ENCODE results near the gene C1RL.
"Not testable (repeated sequence)": the region's sequence is repeated elsewhere in the genome, so short reads cannot be mapped to it uniquely, and the experiment has no call there.

C1RL gene

DNA sequence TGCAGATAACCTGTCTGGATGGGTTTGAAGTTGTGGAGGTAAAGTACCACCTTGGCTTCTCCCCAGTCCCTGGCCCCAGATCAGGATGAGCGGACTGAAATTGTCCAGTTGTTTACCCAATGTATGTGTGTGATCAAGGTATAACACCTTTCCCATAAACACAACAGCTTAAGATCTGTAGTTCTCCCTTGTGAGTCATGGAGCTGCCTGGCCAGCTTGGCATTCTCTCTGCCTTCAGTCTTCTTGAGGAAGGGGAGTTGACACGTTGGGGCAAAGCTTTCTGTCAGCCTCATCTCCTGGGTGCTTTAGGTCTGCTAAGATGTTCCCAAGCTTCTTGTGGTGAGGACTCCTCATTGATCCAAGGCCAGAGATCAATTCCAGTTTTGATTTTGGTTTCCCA lies 42.4 kb downstream of the C1RL start:
- no peak for DNase-seq (ENCODE audit: extremely low read depth in 1 of 2, low read depth in 1 of 2)

DNA sequence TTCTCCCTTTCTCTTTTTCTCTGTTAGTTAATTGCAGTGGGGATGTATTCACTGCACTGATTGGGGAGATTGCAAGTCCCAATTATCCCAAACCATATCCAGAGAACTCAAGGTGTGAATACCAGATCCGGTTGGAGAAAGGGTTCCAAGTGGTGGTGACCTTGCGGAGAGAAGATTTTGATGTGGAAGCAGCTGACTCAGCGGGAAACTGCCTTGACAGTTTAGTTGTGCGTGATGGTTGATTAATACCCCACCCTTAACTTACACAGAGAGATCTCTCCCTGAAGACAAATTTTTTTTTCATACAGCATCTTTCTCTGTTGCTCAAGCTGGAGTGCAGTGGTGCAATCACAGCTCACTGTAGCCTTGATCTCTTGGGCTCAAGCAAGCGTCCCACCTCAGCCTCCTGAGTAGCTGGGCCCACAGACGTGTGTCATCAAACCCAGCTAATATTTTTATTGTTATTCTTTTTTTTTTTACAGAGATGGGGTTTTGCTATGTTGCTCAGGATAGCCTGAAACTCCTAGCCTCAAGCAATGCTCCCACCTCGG lies 43.9 kb downstream of the C1RL start:
- no peak for DNase-seq (ENCODE audit: extremely low read depth in 1 of 2, low read depth in 1 of 2)

DNA sequence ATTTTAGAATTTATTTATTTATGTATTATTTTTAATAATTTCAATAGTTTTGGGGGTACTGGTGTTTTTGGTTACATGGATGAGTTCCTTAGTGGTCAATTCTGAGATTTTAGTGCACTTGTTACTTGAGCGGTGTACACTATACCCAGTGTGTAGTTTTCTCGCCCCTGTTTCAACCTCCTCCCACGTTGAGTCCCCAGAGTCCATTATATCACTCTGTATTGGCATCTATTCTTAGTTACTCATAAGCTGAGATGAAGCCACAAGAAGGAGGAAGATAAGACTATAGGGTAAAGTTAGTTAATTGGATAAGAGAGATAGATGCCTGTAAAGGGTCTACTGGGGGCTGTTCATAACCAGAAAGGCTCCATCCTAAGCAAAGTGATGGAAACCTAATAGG lies 44.5 kb downstream of the C1RL start:
- no peak for DNase-seq (ENCODE audit: extremely low read depth in 1 of 2, low read depth in 1 of 2)

DNA sequence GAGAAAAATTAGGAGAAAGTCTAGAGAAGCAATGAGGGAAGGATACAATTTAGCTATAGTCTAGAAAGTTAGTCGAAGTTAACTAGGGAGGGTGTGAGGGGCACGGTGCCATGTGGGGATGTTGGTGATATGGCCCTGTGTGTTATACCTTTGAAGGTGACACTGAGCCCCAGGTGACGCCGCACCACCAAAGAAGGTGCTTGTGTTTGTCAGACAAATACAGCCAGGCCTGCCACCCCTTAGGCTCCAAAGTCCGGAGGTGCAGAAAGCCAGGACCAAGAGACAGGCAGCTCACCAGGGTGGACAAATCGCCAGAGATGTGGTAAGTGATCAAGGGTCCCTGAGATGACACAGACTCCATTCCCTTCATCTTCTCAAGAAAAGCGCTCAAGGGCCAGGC lies 47.4 kb downstream of the C1RL start:
- no peak for DNase-seq (ENCODE audit: extremely low read depth in 1 of 2, low read depth in 1 of 2)

DNA sequence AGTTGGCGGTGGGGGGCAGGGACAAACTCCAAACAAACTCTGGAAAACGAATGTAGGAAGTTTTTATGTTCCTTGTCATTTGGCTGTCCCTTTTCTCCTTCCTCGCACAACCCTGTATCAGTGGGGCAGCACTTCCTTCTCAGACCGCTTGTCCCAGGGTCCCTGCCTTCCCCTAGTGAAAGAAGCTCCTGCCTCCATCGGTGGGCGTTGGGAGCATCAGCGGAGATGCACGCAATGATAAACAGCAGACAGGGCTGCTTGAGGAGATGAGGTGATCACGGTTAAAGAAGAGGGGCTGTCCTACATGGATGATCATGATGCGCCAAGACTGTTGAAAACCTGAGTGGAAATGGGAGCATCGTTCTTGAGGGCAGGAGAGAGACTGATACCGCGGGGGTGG lies 47.9 kb downstream of the C1RL start:
- no peak for DNase-seq (ENCODE audit: extremely low read depth in 1 of 2, low read depth in 1 of 2)

DNA sequence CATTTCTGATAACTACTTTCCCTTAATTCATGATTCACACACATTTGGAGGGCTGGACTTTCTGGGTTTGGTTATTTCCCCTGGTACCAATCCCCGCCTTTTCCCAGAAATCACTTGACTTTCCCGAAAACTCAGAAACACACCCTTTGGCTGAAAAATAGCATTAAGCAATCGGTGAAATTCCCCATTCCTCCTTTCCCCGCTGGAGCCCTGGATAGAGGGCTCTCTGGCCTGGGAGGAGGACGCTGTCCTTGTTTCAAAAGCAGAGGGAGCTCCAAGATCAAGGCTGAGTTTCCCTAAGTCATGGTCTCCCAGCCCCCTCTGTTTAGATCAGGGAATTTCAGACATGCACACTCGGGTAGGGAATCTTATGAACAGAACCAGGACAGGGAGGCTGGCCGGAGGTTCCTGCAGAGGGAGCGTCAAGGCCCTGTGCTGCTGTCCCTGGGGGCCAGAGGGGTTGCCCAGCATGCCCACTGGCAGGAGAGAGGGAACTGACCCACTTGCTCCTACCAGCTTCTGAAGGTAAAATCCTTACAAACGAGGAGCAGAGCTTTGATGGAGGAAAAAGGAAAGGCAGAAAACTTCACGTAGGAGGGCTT lies 48.6 kb downstream of the C1RL start, which contains the start of gene C1S:
C1S (plus strand) TSS at position 366 of the 602 bp plus-strand sequence. CDS start 1,195 bp downstream, outside the sequence.
- DNase-seq (ENCODE audit: extremely low read depth in 1 of 2, low read depth in 1 of 2): no peak

DNA sequence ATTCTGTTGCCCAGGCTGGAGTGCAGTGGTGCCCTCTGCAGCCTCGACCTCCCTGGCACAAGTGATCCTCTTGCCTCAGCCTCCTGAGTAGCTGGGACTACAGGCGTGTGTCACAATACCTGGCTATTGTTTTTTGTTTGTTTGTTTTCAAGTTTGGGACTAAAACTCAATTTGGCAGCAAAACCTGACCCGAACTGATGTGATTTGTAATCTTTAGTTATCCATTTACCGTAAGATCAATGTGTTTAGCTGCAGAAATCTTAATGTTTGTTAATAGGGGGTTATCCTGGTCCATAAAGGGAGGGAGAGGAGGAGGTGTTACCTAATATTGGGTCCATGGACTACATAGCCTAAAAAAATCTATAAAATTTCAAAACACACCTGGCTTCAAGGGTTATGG lies 49.2 kb downstream of the C1RL start:
- DNase-seq (ENCODE audit: extremely low read depth in 1 of 2, low read depth in 1 of 2): no peak

DNA sequence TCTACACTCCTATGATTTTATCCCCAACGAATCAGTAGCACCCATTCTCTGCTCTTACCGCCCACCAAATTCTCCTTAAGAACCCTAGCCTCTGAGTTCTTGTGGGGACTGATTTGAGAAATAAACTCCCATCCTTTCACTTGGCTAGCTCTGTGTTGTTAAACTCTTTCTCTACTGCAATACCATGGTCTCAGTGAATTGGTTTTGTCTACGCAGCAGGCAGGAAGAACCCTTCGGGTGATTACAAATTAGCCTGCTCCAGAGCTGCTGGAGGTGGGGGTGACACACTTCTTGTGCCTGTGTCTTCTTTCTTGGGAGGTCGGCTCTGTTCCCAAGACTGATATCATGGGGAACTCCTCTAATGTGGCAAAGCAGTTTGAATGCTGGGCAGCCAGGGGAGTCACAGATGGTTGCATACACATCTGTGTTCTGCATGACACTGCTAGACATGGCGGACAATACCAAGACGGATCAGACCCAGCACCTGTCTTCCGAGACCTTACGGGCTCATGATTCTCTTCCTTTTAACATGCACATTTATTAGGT lies 50.1 kb downstream of the C1RL start:
- DNase-seq (ENCODE audit: extremely low read depth in 1 of 2, low read depth in 1 of 2): no peak

DNA sequence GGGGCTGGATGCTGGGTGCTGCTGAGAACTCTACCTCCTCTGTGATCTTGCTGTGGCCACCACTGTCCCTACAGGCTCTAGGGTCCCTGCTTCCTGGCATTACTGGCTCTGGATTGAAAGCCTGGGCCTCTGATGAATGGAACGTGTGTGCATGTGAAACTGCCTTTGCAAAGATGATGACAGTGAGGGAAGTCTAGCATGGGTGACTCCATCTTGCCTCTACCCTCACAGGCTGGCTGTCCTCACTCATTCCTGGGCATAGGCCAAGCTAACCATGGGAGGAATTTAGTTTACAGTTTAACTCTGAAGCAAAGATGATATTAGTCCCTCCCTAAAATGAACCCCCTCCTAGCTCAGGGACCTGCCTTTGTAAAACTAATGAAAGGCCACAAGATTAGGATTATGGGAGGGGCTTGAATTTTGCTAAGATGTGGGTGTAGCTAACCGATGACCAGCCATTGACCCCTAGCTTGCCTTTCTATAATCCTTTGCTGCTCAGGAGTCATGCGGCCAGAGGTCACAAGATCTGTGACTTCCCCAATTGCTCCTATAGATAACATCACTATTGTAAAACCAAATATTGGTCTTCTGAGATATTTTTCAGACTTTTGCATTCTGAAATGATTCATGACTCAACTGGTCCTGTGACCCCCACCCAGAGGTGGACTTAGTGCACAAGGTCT lies 50.7 kb downstream of the C1RL start:
- no peak for DNase-seq (ENCODE audit: extremely low read depth in 1 of 2, low read depth in 1 of 2)

DNA sequence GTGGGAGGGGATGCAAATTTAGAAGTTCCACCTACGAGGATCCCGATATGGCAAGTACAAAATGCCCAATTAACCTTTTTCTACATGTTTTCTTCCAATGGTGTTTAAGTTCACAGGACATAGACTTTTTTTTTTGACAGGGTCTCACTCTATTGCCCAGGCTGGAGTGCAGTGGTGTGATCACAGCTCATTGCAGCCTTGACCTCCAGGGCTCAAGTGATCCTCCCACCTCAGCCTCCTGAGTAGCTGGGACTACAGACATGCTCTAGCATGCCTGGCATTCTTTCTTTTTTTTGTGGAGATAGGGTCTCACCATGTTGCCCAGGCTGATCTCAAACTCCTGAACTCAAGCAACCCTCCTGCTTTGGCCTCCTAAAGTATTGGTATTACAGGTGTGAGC lies 53.3 kb downstream of the C1RL start:
- not testable (repeated sequence) for DNase-seq (ENCODE audit: extremely low read depth in 1 of 2, low read depth in 1 of 2)

DNA sequence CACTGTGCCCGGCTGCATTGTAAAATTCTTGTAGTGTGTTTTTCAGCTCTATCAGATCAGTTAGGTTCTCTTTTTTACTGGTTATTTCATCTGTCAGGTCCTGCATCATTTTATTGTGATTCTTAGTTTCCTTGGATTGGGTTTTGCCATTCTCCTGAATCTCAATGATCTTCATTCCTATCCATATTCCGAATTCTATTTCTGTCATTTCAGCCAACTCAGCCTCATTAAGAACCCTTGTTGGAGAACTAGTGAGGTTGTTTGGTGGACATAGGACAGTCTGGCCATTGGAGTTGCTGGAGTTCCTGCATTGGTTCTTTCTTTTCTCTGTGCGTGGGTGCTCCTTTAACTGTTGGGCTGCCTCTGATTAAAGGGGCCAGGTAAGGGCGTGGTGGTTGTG lies 54.1 kb downstream of the C1RL start:
- DNase-seq (ENCODE audit: extremely low read depth in 1 of 2, low read depth in 1 of 2): no peak

DNA sequence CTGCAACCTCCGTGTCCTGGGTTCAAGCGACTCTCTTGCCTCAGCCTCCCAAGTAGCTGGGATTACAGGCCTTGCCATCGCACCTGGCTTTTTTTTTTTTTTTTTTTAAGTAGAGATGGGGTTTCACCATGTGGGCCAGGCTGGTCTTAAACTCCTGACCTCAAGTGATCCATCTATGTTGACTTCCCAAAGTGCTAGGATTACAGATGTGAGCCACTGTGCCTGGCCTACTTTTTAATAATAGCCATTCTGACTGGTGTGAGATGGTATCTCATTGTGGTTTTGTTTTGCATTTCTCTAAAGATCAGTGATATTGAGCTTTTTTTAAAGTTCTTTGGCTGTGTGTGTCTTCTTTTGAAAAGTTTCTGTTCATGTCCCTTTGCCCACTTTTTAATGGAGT lies 59.0 kb downstream of the C1RL start:
- DNase-seq (ENCODE audit: extremely low read depth in 1 of 2, low read depth in 1 of 2): not testable (repeated sequence)

DNA sequence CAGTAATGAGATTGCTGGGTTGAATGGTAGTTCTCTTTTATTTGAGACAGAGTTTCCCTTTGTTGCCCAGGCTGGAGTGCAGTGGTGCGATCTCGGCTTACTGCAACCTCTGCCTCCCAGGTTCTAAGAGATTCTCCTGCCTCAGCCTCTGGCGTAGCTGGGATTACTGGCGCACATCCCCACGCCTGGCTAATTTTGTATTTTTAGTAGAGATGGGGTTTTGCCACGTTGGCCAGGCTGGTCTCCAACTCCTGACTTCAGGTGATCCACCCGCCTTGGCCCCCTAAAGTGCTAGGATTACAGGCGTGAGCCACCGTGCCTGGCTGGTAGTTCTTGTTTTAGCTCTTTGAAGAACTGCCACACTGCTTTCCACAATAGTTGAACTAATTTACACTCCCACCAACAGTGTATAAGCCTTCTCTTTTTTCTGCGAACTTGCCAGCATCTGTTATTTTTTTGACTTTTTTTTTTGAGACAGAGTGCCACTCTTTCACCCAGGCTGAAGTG lies 59.5 kb downstream of the C1RL start:
- not testable (repeated sequence) for DNase-seq (ENCODE audit: extremely low read depth in 1 of 2, low read depth in 1 of 2)

DNA sequence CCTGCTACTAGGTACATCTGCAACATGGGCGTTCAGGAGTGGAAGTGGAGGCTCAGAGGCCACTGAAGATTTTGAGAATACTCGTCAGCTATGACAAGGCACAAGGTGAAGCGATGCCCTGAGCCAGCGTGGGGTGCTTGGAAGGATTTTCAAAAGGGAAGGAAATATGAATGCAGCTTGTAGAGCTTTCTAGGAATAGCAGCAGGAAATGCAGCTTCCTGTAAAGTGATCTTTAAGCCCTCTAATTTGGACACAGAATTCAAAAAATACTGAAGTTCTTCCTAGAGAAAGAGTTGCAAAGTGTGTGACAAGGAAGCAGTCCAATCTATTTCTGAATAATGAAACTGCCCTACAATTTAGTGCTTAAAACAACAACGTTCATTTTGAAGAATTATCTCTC lies 61.7 kb downstream of the C1RL start:
- DNase-seq (ENCODE audit: extremely low read depth in 1 of 2, low read depth in 1 of 2): no peak

DNA sequence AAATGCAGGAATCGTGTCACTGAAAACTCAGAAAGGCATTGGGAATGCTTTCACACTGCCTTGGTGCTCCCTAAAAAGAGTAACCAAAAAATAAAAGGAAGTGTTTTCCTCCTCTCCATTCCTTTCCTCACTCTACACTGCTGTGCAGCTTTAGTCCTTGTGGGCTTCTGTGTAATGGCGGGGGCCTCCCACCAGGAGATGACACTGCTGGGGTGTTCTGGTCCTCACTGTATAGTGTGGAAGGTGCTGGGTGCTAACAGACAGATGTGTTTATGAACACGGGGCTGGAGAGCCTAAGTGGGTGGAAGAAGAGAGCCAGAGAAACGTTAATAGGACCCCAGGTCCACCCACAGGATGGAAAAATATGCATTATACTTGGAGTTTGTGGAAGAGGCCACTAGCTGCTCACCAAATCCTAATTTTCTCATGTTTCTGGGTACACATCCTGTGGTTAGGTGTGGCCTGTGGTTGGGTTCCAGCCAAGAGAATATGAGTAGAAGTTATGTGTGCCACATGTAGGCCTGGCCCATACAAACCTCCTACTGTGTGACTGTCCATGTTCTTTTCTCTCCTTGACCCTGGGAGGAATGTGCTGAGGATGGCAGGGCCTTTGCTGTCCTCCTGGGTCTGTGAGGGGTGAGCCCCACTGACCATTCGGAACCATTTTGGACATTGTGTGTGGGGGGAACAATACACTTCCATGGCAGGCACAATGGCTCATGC lies 62.5 kb downstream of the C1RL start:
- DNase-seq (ENCODE audit: extremely low read depth in 1 of 2, low read depth in 1 of 2): no peak

DNA sequence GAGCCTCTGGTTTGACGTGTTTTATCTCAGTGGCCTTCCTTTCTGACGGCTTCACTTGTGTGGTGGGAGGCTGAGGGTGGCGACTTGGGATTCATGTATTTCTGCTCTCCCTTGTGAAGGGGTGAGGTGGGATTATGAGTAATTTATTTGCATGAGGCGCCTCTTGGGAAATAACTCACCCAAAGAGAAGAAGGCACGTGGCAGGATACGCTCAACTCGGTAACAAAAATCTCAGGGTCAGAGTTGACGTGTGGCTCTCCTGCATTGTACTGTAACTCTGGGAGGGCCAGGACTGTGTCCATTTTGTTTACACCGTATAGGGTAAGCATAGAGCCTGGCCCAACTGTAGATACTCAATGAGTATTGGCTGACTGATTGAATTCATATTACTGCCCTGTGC lies 63.1 kb downstream of the C1RL start:
- no peak for DNase-seq (ENCODE audit: extremely low read depth in 1 of 2, low read depth in 1 of 2)
